ENCODE measurements around the gene SLIT3.

The SLIT3 gene

GRCh38 chr5:169298193-169298592 lies 2.7 kb downstream of the SLIT3 start:
- no peak for DNase-seq

- DNase-seq, result no peak
Observed at GRCh38 chr5:169296419-169297143, 4.4 kb downstream of the SLIT3 start.

- no peak for DNase-seq
Observed at GRCh38 chr5:169295306-169295705, 5.6 kb downstream of the SLIT3 start.

GRCh38 chr5:169294621-169295020 lies 6.3 kb downstream of the SLIT3 start:
- no peak for DNase-seq

- DNase-seq, result no peak
Observed at GRCh38 chr5:169291877-169292276, 9.1 kb downstream of the SLIT3 start.

- DNase-seq, result no peak
Observed at GRCh38 chr5:169290895-169291294, 10.0 kb downstream of the SLIT3 start.

GRCh38 chr5:169289520-169289919 lies 11.4 kb downstream of the SLIT3 start:
- DNase-seq, result no peak

GRCh38 chr5:169288066-169288930 lies 12.6 kb downstream of the SLIT3 start:
- no peak for DNase-seq

GRCh38 chr5:169287529-169287928 lies 13.4 kb downstream of the SLIT3 start:
- DNase-seq, result no peak

GRCh38 chr5:169286572-169287300 lies 14.2 kb downstream of the SLIT3 start:
- no peak for DNase-seq

- no peak for DNase-seq
Observed at GRCh38 chr5:169283887-169284286, 17.1 kb downstream of the SLIT3 start.

GRCh38 chr5:169281625-169282024 lies 19.3 kb downstream of the SLIT3 start:
- DNase-seq, result no peak

- DNase-seq, result no peak
Observed at GRCh38 chr5:169280696-169281095, 20.2 kb downstream of the SLIT3 start.

- no peak for DNase-seq
Observed at GRCh38 chr5:169280286-169280685, 20.7 kb downstream of the SLIT3 start.

- DNase-seq, result no peak
Observed at GRCh38 chr5:169279125-169279524, 21.8 kb downstream of the SLIT3 start.

GRCh38 chr5:169273881-169274280 lies 27.1 kb downstream of the SLIT3 start:
- DNase-seq, result no peak

GRCh38 chr5:169273451-169273850 lies 27.5 kb downstream of the SLIT3 start:
- DNase-seq, result no peak

GRCh38 chr5:169272731-169273427 lies 28.1 kb downstream of the SLIT3 start:
- no peak for DNase-seq

- DNase-seq, result no peak
Observed at GRCh38 chr5:169272111-169272510, 28.8 kb downstream of the SLIT3 start.

- DNase-seq, result no peak
Observed at GRCh38 chr5:169270827-169271226, 30.1 kb downstream of the SLIT3 start.

- DNase-seq, result no peak
Observed at GRCh38 chr5:169268019-169268418, 32.9 kb downstream of the SLIT3 start.

GRCh38 chr5:169265888-169266287 lies 35.1 kb downstream of the SLIT3 start:
- no peak for DNase-seq

- no peak for DNase-seq
Observed at GRCh38 chr5:169263591-169263990, 37.3 kb downstream of the SLIT3 start.

All from NCI-H1417 treated with DMSO at 0.1 percent for 48 hours (cell line).